DND-41 (cell line): ENCODE data around the gene ICOS.

Experiments used
- EZH2 ChIP-seq: IDR thresholded peaks from 3 replicates; pipeline ENCODE4 v1.6.1; 2012; ENCODE audit warnings: borderline replicate concordance, low read depth, mild to moderate bottlenecking, moderate library complexity, low read length, inconsistent platforms; ENCODE audit not compliant: severe bottlenecking
- TF ChIP-seq, protein P1 (sequence below): IDR thresholded peaks from 2 replicates; pipeline ENCODE4 v1.5.1; 2012; ENCODE audit warnings: borderline replicate concordance, low read length, moderate library complexity, mild to moderate bottlenecking; ENCODE audit not compliant: poor library complexity, severe bottlenecking; ENCODE audit errors: extremely low read depth

DNA sequence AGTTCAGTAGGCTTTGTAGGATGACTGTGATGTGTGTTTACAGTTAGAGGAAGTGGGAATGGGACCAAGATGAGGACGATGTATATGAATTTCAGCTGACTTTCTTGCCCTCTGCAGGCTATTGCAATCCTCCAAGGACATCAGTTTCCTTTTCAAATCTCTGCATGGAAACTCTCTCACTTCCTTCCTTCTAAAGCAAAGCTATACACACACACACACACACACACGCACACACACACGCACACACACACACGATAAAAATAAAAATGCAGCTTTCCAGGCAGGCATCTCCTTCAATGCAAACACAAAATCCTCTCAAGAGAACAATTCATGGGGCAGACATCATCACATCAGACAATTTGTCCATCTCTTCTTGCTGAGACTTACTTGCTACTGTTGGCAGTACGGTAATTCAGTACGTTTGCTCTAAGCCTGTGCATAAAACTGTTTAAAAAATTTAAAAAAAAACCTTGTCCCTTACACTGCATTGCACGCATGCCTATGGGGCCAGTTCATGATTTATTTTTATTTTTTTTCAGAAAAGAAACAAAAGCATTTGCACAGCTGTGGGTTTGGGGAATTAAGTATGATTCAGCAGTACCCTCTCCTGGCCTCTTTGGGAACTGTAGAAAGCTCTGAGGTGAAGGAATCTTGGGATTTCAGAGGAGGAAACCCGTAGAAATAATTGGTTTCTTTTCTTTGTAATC, 27.1 kb upstream of the ICOS start:
- no peak for TF ChIP-seq EZH2
- TF ChIP-seq, protein P1, sequence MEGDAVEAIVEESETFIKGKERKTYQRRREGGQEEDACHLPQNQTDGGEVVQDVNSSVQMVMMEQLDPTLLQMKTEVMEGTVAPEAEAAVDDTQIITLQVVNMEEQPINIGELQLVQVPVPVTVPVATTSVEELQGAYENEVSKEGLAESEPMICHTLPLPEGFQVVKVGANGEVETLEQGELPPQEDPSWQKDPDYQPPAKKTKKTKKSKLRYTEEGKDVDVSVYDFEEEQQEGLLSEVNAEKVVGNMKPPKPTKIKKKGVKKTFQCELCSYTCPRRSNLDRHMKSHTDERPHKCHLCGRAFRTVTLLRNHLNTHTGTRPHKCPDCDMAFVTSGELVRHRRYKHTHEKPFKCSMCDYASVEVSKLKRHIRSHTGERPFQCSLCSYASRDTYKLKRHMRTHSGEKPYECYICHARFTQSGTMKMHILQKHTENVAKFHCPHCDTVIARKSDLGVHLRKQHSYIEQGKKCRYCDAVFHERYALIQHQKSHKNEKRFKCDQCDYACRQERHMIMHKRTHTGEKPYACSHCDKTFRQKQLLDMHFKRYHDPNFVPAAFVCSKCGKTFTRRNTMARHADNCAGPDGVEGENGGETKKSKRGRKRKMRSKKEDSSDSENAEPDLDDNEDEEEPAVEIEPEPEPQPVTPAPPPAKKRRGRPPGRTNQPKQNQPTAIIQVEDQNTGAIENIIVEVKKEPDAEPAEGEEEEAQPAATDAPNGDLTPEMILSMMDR: peak; percentile 76
